ENCODE results near the gene MED25. TPM values are rescaled to one million over a fixed set of nuclear protein-coding genes. Genes with fewer than 3 reads are reported as not detected.
A peak's percentile ranks its signal among the peaks of the same experiment; 100 is the strongest.

MED25 gene
- total RNA-seq, 1 experiment from 2014 or later: 47.5 TPM

DNA sequence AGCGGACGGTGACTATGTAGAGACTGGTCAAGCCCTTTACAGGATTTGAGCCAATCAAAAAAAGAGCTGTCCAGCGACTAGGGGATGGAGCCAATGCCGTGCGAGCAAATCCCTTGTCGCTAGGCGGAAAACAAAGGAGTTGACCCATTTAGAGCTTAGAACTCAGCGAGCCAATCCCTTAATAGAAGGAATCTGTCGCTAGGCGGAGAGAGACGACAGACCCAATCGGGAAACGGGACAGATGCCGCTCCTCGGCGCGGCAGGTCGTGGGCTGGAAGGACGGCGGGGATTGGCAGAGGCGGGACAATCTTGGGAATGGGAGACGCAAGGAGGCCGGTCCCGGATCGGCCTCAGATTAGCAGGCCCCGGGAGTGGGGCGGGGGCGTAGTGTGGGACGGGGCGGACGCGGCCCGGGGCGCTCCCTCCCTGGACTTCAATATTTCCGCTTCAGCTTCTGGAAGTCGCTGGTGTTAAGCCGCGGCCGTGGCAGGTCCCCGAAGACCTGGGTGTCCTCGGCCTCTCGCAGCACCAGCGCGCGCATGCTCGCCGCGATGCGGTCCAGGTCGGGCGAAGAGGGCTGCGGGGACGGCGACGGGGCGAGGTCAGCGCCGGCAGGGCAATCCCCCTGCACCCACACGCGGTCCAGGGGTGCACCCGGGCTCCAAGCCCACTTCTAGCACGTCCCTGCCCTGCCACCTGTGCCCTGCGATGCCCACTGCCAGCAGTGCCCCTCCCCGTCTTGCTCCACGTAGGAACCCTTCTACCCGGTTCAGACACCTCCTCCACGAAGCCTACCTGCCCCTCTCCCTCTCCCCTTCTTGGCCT, 51.6 kb downstream of the MED25 start:
- Histone ChIP-seq H3K4me3 (ENCODE audit: low read length) (peak overlapping the region; percentile 68), H4K20me1 (ENCODE audit: low read length) (peaks cover 5% of the 10 kb centered on the region), H3K9me2 (replicated peaks; ENCODE audit: low read length) (no peaks in the 10 kb centered on the region), H3K79me2 (ENCODE audit: low read length) (peaks cover 35% of the 10 kb centered on the region), H2AFZ (ENCODE audit: low read length) (peak overlapping the region; percentile 66), H3K9me3 (ENCODE audit: low read length) (no peaks in the 10 kb centered on the region), H3K4me1 (ENCODE audit: insufficient read depth, low read length) (peaks cover 30% of the 10 kb centered on the region), H3K36me3 (ENCODE audit: low read depth, low read length) (peaks cover 10% of the 10 kb centered on the region; the same call in 1 of the 2 replicates), H3K27me3 (ENCODE audit: low read length) (no peaks in the 10 kb centered on the region), H3K9ac (ENCODE audit: low read length) (peak overlapping the region; percentile 71), H3K4me2 (ENCODE audit: low read length) (peak overlapping the region; percentile 85), H3F3A (ENCODE audit: low read length, unreplicated experiment) (no peaks in the 10 kb centered on the region), H3K27ac (ENCODE audit: low read length) (peak overlapping the region; percentile 23)
- DNase-seq: peak; percentile 100
- BruUV-seq (replicated peaks): TSS peak; percentile 5
- ChIA-PET POLR2A (ENCODE audit: unreplicated experiment) (interaction anchor here (0.5 to 1.1 kb wide), 6 partner anchors 20 to 917 kb away, joined by 3 to 9 read pairs (median 4); no protein-coding TSS in a partner anchor), CTCF (interaction anchor here (0.6 to 1.0 kb wide), 3 partner anchors 19 to 1470 kb away, joined by 3 read pairs; no protein-coding TSS in a partner anchor)
- peak; percentile 72 for ATAC-seq
- no peak for TF ChIP-seq EZH2 (IDR thresholded peaks at IDR 0.05; ENCODE audit: low read length, unreplicated experiment)
- no peak for TF ChIP-seq EZH2phosphoT487 (IDR thresholded peaks at IDR 0.05; ENCODE audit: borderline replicate concordance, low read length)
- TF ChIP-seq, protein P1, sequence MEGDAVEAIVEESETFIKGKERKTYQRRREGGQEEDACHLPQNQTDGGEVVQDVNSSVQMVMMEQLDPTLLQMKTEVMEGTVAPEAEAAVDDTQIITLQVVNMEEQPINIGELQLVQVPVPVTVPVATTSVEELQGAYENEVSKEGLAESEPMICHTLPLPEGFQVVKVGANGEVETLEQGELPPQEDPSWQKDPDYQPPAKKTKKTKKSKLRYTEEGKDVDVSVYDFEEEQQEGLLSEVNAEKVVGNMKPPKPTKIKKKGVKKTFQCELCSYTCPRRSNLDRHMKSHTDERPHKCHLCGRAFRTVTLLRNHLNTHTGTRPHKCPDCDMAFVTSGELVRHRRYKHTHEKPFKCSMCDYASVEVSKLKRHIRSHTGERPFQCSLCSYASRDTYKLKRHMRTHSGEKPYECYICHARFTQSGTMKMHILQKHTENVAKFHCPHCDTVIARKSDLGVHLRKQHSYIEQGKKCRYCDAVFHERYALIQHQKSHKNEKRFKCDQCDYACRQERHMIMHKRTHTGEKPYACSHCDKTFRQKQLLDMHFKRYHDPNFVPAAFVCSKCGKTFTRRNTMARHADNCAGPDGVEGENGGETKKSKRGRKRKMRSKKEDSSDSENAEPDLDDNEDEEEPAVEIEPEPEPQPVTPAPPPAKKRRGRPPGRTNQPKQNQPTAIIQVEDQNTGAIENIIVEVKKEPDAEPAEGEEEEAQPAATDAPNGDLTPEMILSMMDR (conservative IDR thresholded peaks at IDR 0.05; ENCODE audit: low read depth, low read length): no peak
- intact Hi-C loops (cut with micrococcal nuclease): loop anchor here (1.0 to 5.0 kb wide), 3 partner anchors 8 to 459 kb away; partner anchors contain the start of genes AKT1S1, KCNC3, MED25 and TBC1D17

DNA sequence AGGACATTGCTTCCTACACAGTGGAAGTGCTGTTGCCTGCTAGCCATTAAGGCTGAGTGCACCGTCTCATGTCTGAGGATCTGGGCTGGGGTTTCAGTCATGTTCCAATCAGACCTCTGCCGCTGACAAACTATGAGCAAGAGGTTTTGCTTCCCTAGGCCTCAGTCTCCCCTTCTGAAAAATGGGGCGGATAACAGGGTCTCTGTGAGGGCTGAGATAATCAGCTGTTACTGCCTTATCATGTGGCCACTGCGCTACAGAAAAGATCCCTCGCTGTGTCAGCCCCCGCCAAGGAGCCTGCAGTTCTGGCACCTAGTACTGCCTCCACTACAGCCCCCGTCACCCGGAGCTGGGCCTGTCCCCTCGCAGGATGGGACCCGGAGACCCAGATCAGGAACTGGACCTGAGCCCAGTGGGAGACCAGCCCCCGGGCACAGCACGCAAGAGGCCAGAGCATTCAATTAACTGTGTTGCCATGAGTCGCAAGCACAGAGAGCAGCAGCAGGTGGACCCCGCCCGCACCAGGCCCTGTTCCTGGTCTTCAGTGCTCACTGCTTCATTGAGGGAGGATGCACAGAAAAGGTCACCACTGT, 52.3 kb downstream of the MED25 start:
- intact Hi-C loops (cut with micrococcal nuclease): no loop called here
- no peaks in the 10 kb centered on the region for H3K9me3 ChIP-seq (ENCODE audit: low read length)
- DNase-seq: peak; percentile 39
- peaks cover 36% of the 10 kb centered on the region for H3K4me1 ChIP-seq (ENCODE audit: insufficient read depth, low read length)
- peak overlapping the region; percentile 23 for H3K27ac ChIP-seq (ENCODE audit: low read length)
- no peaks in the 10 kb centered on the region for H4K20me1 ChIP-seq (ENCODE audit: low read length)
- no peak for ATAC-seq
- peak overlapping the region; percentile 71 for H3K9ac ChIP-seq (ENCODE audit: low read length)
- H3K4me3 ChIP-seq (ENCODE audit: low read length): peak overlapping the region; percentile 68
- peaks cover 35% of the 10 kb centered on the region for H3K79me2 ChIP-seq (ENCODE audit: low read length)
- H3K9me2 ChIP-seq (replicated peaks; ENCODE audit: low read length): no peaks in the 10 kb centered on the region
- no peaks in the 10 kb centered on the region for H3K27me3 ChIP-seq (ENCODE audit: low read length)
- no peaks in the 10 kb centered on the region for H3F3A ChIP-seq (ENCODE audit: low read length, unreplicated experiment)
- POLR2A ChIA-PET (ENCODE audit: unreplicated experiment): no interaction called here
- peak overlapping the region; percentile 63 for H2AFZ ChIP-seq (ENCODE audit: low read length)
- H3K36me3 ChIP-seq (ENCODE audit: low read depth, low read length): 0 out of 2 replicates have a peak, but pooled peaks cover 7% of the 10 kb centered on the region
- H3K4me2 ChIP-seq (ENCODE audit: low read length): peak overlapping the region; percentile 85
- no TSS peak for BruUV-seq (replicated peaks)
- CTCF ChIA-PET: no interaction called here
- TF ChIP-seq EZH2 (IDR thresholded peaks at IDR 0.05; ENCODE audit: low read length, unreplicated experiment) (no peak), EZH2phosphoT487 (IDR thresholded peaks at IDR 0.05; ENCODE audit: borderline replicate concordance, low read length) (no peak)
- TF ChIP-seq, protein P1 (conservative IDR thresholded peaks at IDR 0.05; ENCODE audit: low read depth, low read length): no peak
